ENCODE results near the gene GFRA4. TPM values are rescaled to one million over a fixed set of nuclear protein-coding genes. Genes with fewer than 3 reads are reported as not detected.

Gene GFRA4
- total RNA-seq, 1 experiment from 2014 or later, result not detected

DNA sequence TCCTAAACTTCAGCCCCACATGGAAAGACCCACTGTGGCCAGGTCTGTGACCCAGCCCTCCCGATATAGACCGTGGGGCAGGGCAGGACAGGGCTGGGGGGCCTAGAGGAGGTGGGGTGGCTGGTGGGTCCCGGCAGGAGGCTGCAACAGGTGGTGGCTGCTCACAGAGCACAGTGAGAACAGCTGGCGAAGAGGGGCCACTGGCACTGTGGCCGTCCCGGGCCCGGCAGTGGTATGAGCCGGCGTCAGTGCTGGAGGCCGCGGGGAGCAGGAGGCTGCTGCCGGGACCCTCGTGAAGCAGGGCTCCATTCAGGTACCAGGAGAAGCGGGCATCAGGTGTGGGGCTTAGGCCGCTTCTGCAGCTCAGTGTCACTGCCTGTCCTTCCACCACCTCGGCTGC, 35.8 kb upstream of the GFRA4 start:
- no peaks in the 10 kb centered on the region for H3K27me3 ChIP-seq (ENCODE audit: control insufficient read depth, insufficient read depth, low read length)
- peak; percentile 55 for DNase-seq

GRCh38 chr20:3698591-3699001, 35.4 kb upstream of the GFRA4 start:
- Histone ChIP-seq H3K27me3 (ENCODE audit: control insufficient read depth, insufficient read depth, low read length) (no peaks in the 10 kb centered on the region), H3K4me3 (ENCODE audit: insufficient read depth, low read depth, low read length) (no peak overlapping the region), H3K36me3 (replicated peaks; ENCODE audit: control insufficient read depth, insufficient read depth, low read length) (no peaks in the 10 kb centered on the region)
- no peak for DNase-seq

More for the DNA sequence above, 35.8 kb upstream of the GFRA4 start:
- Histone ChIP-seq H3K36me3 (replicated peaks; ENCODE audit: control insufficient read depth, insufficient read depth, low read length) (no peaks in the 10 kb centered on the region), H3K4me3 (ENCODE audit: insufficient read depth, low read depth, low read length) (no peak overlapping the region)

GRCh38 chr20:3697588-3698305, 34.5 kb upstream of the GFRA4 start:
- Histone ChIP-seq H3K27me3 (ENCODE audit: control insufficient read depth, insufficient read depth, low read length) (no peaks in the 10 kb centered on the region), H3K36me3 (replicated peaks; ENCODE audit: control insufficient read depth, insufficient read depth, low read length) (no peaks in the 10 kb centered on the region), H3K4me3 (ENCODE audit: insufficient read depth, low read depth, low read length) (no peak overlapping the region)
- DNase-seq, result peak; percentile 47

- H3K36me3 ChIP-seq (replicated peaks; ENCODE audit: control insufficient read depth, insufficient read depth, low read length), result no peaks in the 10 kb centered on the region
- H3K27me3 ChIP-seq (ENCODE audit: control insufficient read depth, insufficient read depth, low read length), result no peaks in the 10 kb centered on the region
- H3K4me3 ChIP-seq (ENCODE audit: insufficient read depth, low read depth, low read length), result no peak overlapping the region
- peak; percentile 51 for DNase-seq
Observed at GRCh38 chr20:3696745-3697587, 33.8 kb upstream of the GFRA4 start.

DNA sequence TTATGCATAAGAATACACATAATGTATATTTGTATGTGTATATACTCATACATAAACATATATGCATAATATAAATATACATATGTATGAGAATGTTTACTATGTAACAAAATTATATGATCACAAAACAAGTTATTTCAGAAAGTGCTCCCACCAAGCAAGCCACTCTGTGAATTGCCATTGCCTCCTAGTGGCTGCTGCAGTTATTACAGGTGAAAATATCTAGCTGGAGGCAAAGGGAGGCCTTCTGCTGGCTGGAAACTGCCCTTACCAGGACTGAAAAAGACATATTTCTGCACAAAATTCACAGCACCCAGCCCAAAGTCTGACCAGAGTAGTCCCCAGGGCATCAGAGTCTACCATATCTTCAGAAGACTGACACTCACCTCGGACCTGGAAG, 33.0 kb upstream of the GFRA4 start:
- Histone ChIP-seq H3K27me3 (ENCODE audit: control insufficient read depth, insufficient read depth, low read length) (no peaks in the 10 kb centered on the region), H3K36me3 (replicated peaks; ENCODE audit: control insufficient read depth, insufficient read depth, low read length) (no peaks in the 10 kb centered on the region), H3K4me3 (ENCODE audit: insufficient read depth, low read depth, low read length) (no peak overlapping the region)
- peak; percentile 75 for DNase-seq

DNA sequence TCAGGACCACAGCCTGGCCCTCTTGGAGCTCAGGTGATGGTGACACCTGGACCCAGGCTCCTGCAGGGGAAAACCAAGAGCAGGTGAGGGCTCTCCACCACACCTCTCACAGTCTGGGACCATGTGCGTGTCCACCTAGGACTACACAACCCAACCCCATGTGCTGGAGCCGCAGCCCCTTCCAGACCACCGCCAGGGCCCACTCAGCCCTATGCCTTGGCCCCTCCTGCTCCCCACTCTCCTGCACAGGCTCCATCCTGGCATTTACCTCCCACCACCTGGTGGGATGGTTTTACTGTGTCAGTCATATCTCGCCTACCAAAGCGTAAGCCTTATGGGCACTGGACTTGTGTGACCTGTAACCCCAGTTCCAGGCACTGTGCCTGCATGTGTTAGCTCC, 31.7 kb upstream of the GFRA4 start:
- Histone ChIP-seq H3K27me3 (ENCODE audit: control insufficient read depth, insufficient read depth, low read length) (no peaks in the 10 kb centered on the region), H3K4me3 (ENCODE audit: insufficient read depth, low read depth, low read length) (no peak overlapping the region), H3K36me3 (replicated peaks; ENCODE audit: control insufficient read depth, insufficient read depth, low read length) (no peaks in the 10 kb centered on the region)
- no peak for DNase-seq

DNA sequence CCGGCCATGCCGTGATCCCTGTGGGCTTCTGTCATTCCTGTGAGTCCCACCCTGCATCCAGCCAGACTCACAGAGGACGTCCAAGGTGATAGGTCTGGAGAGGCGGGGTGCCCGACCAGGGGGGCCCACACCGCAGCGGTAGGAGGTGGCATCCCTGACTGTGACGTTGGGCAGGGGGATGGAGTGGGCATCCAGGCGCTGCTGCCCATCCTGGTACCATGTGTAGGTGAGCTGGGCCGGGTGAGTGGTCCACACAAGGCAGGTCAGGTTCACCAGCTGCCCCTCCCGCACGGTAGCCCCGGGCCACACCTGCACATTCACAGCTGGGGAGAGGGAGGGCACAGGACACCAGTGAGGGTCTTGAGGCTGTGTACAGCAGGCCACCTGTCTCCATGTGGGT, 30.2 kb upstream of the GFRA4 start:
- no peak overlapping the region for H3K4me3 ChIP-seq (ENCODE audit: insufficient read depth, low read depth, low read length)
- no peaks in the 10 kb centered on the region for H3K27me3 ChIP-seq (ENCODE audit: control insufficient read depth, insufficient read depth, low read length)
- H3K36me3 ChIP-seq (replicated peaks; ENCODE audit: control insufficient read depth, insufficient read depth, low read length), result no peaks in the 10 kb centered on the region
- DNase-seq, result no peak

- DNase-seq, result peak; percentile 53
- Histone ChIP-seq H3K27me3 (ENCODE audit: control insufficient read depth, insufficient read depth, low read length) (no peaks in the 10 kb centered on the region), H3K4me3 (ENCODE audit: insufficient read depth, low read depth, low read length) (no peak overlapping the region), H3K36me3 (replicated peaks; ENCODE audit: control insufficient read depth, insufficient read depth, low read length) (no peaks in the 10 kb centered on the region)
Observed at GRCh38 chr20:3692706-3693294, 29.6 kb upstream of the GFRA4 start.

GRCh38 chr20:3691897-3692296, 28.7 kb upstream of the GFRA4 start:
- DNase-seq, result no peak
- Histone ChIP-seq H3K36me3 (replicated peaks; ENCODE audit: control insufficient read depth, insufficient read depth, low read length) (no peaks in the 10 kb centered on the region), H3K27me3 (ENCODE audit: control insufficient read depth, insufficient read depth, low read length) (no peaks in the 10 kb centered on the region), H3K4me3 (ENCODE audit: insufficient read depth, low read depth, low read length) (no peak overlapping the region)

GRCh38 chr20:3691306-3691705, 28.1 kb upstream of the GFRA4 start:
- Histone ChIP-seq H3K4me3 (ENCODE audit: insufficient read depth, low read depth, low read length) (no peak overlapping the region), H3K36me3 (replicated peaks; ENCODE audit: control insufficient read depth, insufficient read depth, low read length) (no peaks in the 10 kb centered on the region), H3K27me3 (ENCODE audit: control insufficient read depth, insufficient read depth, low read length) (no peaks in the 10 kb centered on the region)
- DNase-seq, result no peak

DNA sequence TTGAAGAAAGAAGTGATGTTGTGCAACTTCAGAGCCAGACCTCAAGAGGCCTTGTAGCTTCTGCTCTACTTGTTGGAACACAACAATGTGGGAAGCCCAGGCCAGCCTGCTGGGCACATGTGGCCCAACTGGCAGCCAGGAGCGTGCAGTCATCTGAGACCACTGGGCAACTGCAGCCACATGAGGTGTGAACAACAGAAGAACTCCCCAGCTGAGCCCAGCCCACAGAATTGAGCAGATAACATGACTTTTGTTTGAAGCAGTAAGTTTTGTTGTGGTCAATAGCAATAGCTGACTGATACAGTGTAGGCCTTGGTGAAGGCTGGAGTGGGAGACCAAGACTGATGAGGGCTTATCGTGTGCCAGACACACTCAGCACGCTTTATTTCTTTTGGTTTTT, 27.2 kb upstream of the GFRA4 start:
- no peaks in the 10 kb centered on the region; the same call in 1 of the 2 replicates for H3K27me3 ChIP-seq (ENCODE audit: control insufficient read depth, insufficient read depth, low read length)
- DNase-seq, result no peak
- H3K36me3 ChIP-seq (replicated peaks; ENCODE audit: control insufficient read depth, insufficient read depth, low read length), result no peaks in the 10 kb centered on the region
- H3K4me3 ChIP-seq (ENCODE audit: insufficient read depth, low read depth, low read length), result no peak overlapping the region

GRCh38 chr20:3689978-3690377, 26.8 kb upstream of the GFRA4 start:
- H3K4me3 ChIP-seq (ENCODE audit: insufficient read depth, low read depth, low read length), result no peak overlapping the region
- H3K27me3 ChIP-seq (ENCODE audit: control insufficient read depth, insufficient read depth, low read length), result peaks cover 1% of the 10 kb centered on the region; the same call in 1 of the 2 replicates
- no peaks in the 10 kb centered on the region for H3K36me3 ChIP-seq (replicated peaks; ENCODE audit: control insufficient read depth, insufficient read depth, low read length)
- no peak for DNase-seq

DNA sequence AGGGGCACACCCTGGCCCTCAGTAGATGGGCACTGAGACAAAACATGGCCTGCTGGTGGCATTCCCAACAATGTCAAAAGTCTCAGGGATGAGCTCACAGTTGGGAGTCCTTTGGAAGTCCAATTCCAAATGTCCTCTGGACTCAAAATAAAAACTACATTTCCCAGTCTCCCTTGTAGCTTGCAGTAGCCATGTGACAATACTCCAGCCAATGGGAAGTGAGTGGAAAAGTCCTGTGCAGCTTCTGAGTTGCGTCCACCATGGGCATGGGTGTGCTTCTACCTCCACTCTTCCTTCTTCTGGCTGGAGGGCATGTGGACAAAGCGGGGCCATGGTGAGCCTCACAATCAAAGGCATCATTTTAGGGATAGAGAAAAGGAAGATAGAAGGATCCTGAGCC, 24.5 kb upstream of the GFRA4 start:
- Histone ChIP-seq H3K4me3 (ENCODE audit: insufficient read depth, low read depth, low read length) (no peak overlapping the region), H3K36me3 (replicated peaks; ENCODE audit: control insufficient read depth, insufficient read depth, low read length) (no peaks in the 10 kb centered on the region), H3K27me3 (ENCODE audit: control insufficient read depth, insufficient read depth, low read length) (peaks cover 1% of the 10 kb centered on the region; the same call in 1 of the 2 replicates)
- DNase-seq, result peak; percentile 80

DNA sequence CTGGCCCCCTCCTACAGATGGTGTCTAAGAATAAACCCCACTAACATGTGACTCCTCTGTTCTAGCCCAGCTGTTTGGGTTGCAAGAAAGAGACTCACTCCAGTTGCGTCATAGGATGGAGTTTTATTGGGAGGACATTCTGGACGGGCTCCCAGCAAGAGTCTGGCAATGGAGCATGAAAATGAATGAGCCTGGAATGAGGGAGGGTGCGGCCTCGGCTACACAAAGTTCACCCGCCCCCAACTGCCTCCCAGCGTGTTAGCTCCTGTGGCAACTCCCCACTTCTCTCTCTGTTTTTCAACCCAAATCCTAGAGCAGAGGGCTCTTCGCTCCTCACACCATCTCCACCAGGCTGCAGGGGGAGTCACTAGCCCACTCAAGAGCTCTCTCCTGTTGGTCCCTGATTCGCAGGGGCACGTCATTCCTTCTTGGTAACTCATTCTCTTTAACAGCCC, 23.7 kb upstream of the GFRA4 start:
- DNase-seq, result no peak
- Histone ChIP-seq H3K27me3 (ENCODE audit: control insufficient read depth, insufficient read depth, low read length) (peaks cover 7% of the 10 kb centered on the region), H3K4me3 (ENCODE audit: insufficient read depth, low read depth, low read length) (no peak overlapping the region), H3K36me3 (replicated peaks; ENCODE audit: control insufficient read depth, insufficient read depth, low read length) (no peaks in the 10 kb centered on the region)

GRCh38 chr20:3686421-3686820, 23.2 kb upstream of the GFRA4 start:
- H3K4me3 ChIP-seq (ENCODE audit: insufficient read depth, low read depth, low read length), result no peak overlapping the region
- DNase-seq, result no peak
- no peaks in the 10 kb centered on the region for H3K36me3 ChIP-seq (replicated peaks; ENCODE audit: control insufficient read depth, insufficient read depth, low read length)
- peaks cover 12% of the 10 kb centered on the region for H3K27me3 ChIP-seq (ENCODE audit: control insufficient read depth, insufficient read depth, low read length)

Measured in H7 (cell line).